IMR-90 (cell line): ENCODE measurements around the gene CASZ1. TPM values are rescaled to one million over a fixed set of nuclear protein-coding genes. Genes with fewer than 3 reads are reported as not detected.

Experiments
- ATAC-seq: fragments of 200-7000 bp; cut with Tn5 transposase; 2 replicates; pipeline ENCODE4 v1.9.1; 2020; ENCODE audit warnings: low read depth, mild to moderate bottlenecking, moderate library complexity
- BruUV-seq: library from RNA; stranded (reverse); fragments of 400-500 nt; replicated peaks from 2 replicates; lab custom pipeline; 2021; lab: Mats Ljungman, UMichigan
- CTCF ChIA-PET: fragments of 300-600 bp; formaldehyde crosslinking; extraction: SDS; loops from one replicate; lab custom pipeline; 2021; ENCODE audit warnings: antibody characterized with exemption; lab: Yijun Ruan, JAX
- POLR2A ChIA-PET: fragments of 300-600 bp; sonication (Branson Sonifier 250); formaldehyde crosslinking; loops from one replicate; lab custom pipeline; 2022; ENCODE audit warnings: antibody characterized with exemption; ENCODE audit not compliant: unreplicated experiment; lab: Charles Lee
- DNase-seq: peaks from one replicate; pipeline ENCODE4 v3.0.0; 2013
- H2AFZ ChIP-seq: replicated peaks from 2 replicates; pipeline ENCODE3; 2013; ENCODE audit warnings: low read length, mild to moderate bottlenecking; ENCODE audit not compliant: poor library complexity
- H2AK5ac ChIP-seq: 2 replicates; pipeline ENCODE4 v1.6.1; 2013; ENCODE audit warnings: low read depth, low read length, inconsistent platforms
- H2AK9ac ChIP-seq: replicated peaks from 2 replicates; pipeline ENCODE3; 2013; ENCODE audit warnings: mild to moderate bottlenecking, low read depth, low read length, moderate library complexity; ENCODE audit not compliant: poor library complexity
- H2BK120ac ChIP-seq: 2 replicates; pipeline ENCODE4 v1.6.1; 2013; ENCODE audit warnings: low read depth, low read length, inconsistent platforms
- H2BK15ac ChIP-seq: 3 replicates; pipeline ENCODE4 v1.6.1; 2013; ENCODE audit warnings: low read depth, low read length, inconsistent platforms
- H2BK20ac ChIP-seq: 2 replicates; pipeline ENCODE4 v1.6.1; 2013; ENCODE audit warnings: low read depth, mild to moderate bottlenecking, inconsistent platforms, low read length, moderate library complexity
- H2BK5ac ChIP-seq: 2 replicates; pipeline ENCODE4 v1.6.1; 2013; ENCODE audit warnings: mild to moderate bottlenecking, low read depth, low read length, inconsistent platforms; ENCODE audit not compliant: poor library complexity, severe bottlenecking
- H3K14ac ChIP-seq: replicated peaks from 2 replicates; pipeline ENCODE4 v1.6.1; 2013; ENCODE audit warnings: low read depth, low read length, inconsistent platforms
- H3K18ac ChIP-seq: 2 replicates; pipeline ENCODE4 v1.6.1; 2013; ENCODE audit warnings: low read depth, low read length, control low read depth
- H3K23ac ChIP-seq: 2 replicates; pipeline ENCODE4 v1.6.1; 2013; ENCODE audit warnings: low read depth, low read length, inconsistent platforms
- H3K27ac ChIP-seq: 2 replicates; pipeline ENCODE4 v1.5.1; 2013; ENCODE audit warnings: mild to moderate bottlenecking, control low read depth, low read length; ENCODE audit not compliant: insufficient read depth
- H3K27me3 ChIP-seq: 2 replicates; pipeline ENCODE4 v1.6.1; 2013; ENCODE audit warnings: low read length; ENCODE audit not compliant: control insufficient read depth, insufficient read depth
- H3K36me3 ChIP-seq: 2 replicates; pipeline ENCODE4 v1.6.1; 2013; ENCODE audit warnings: low read length, mixed read lengths; ENCODE audit not compliant: control insufficient read depth, insufficient read depth
- H3K4ac ChIP-seq: 2 replicates; pipeline ENCODE4 v1.6.1; 2013; ENCODE audit warnings: low read depth, low read length, inconsistent platforms
- H3K4me1 ChIP-seq: 2 replicates; pipeline ENCODE4 v1.6.1; 2013; ENCODE audit warnings: low read length, mixed read lengths; ENCODE audit not compliant: control insufficient read depth, insufficient read depth
- H3K4me2 ChIP-seq: 2 replicates; pipeline ENCODE4 v1.6.1; 2013; ENCODE audit warnings: low read depth, mild to moderate bottlenecking, control low read depth, low read length, moderate library complexity
- H3K4me3 ChIP-seq: 2 replicates; pipeline ENCODE4 v1.5.1; 2013; ENCODE audit warnings: low read depth, mild to moderate bottlenecking, control low read depth, low read length, moderate library complexity; ENCODE audit not compliant: insufficient read depth
- H3K56ac ChIP-seq: 2 replicates; pipeline ENCODE4 v1.6.1; 2013; ENCODE audit warnings: low read length, inconsistent platforms; ENCODE audit not compliant: insufficient read depth; ENCODE audit errors: extremely low read depth
- H3K79me1 ChIP-seq, 2 experiments: 2 replicates each; pipeline ENCODE4 v1.6.1; 2013; ENCODE audit warnings: low read length in 2 of 2, inconsistent platforms in 1 of 2, low read depth in 1 of 2
- H3K9ac ChIP-seq: 2 replicates; pipeline ENCODE4 v1.6.1; 2013; ENCODE audit warnings: low read depth, low read length, control low read depth
- H3K9me1 ChIP-seq: 2 replicates; pipeline ENCODE4 v1.6.1; 2013; ENCODE audit warnings: low read length, inconsistent platforms; ENCODE audit not compliant: insufficient read depth
- H3K9me3 ChIP-seq: 2 replicates; pipeline ENCODE4 v1.6.1; 2013; ENCODE audit warnings: low read length; ENCODE audit not compliant: control insufficient read depth, insufficient read depth
- H4K20me1 ChIP-seq: 2 replicates; pipeline ENCODE4 v1.6.1; 2013; ENCODE audit warnings: low read length, inconsistent platforms; ENCODE audit not compliant: insufficient read depth
- H4K5ac ChIP-seq: 2 replicates; pipeline ENCODE4 v1.6.1; 2013; ENCODE audit warnings: mild to moderate bottlenecking, low read depth, low read length, control low read depth
- H4K8ac ChIP-seq, 2 experiments: 2 replicates each; pipeline ENCODE4 v1.6.1; 2013; ENCODE audit warnings: low read depth in 2 of 2, low read length in 2 of 2, control low read depth in 1 of 2, inconsistent platforms in 1 of 2
- H4K91ac ChIP-seq: 2 replicates; pipeline ENCODE4 v1.6.1; 2013; ENCODE audit warnings: low read depth, low read length, inconsistent platforms; ENCODE audit not compliant: insufficient read depth
- BHLHE40 ChIP-seq: fragments of 150-350 bp; IDR thresholded peaks from 2 replicates; pipeline ENCODE4 v1.6.1; 2016; ENCODE audit warnings: mild to moderate bottlenecking, low read depth, low read length
- CHD1 ChIP-seq: IDR thresholded peaks from 2 replicates; pipeline ENCODE4 v1.6.1; 2012; ENCODE audit warnings: low read depth, low read length, improper control_type of control experiment
- FOS ChIP-seq: fragments of 150-350 bp; IDR thresholded peaks from 2 replicates; pipeline ENCODE4 v1.6.1; 2016; ENCODE audit warnings: low read depth, low read length
- MAZ ChIP-seq: IDR thresholded peaks from 2 replicates; pipeline ENCODE4 v1.6.1; 2012; ENCODE audit warnings: low read depth, mild to moderate bottlenecking, low read length, improper control_type of control experiment, moderate library complexity, borderline replicate concordance
- NFE2L2 ChIP-seq: fragments of 150-350 bp; IDR thresholded peaks from 2 replicates; pipeline ENCODE4 v1.6.1; 2016; ENCODE audit warnings: low read depth, mild to moderate bottlenecking, low read length
- POLR2A ChIP-seq: IDR thresholded peaks from 2 replicates; pipeline ENCODE4 v1.6.1; 2012; ENCODE audit warnings: mild to moderate bottlenecking, low read depth, low read length
- RFX5 ChIP-seq: IDR thresholded peaks from 2 replicates; pipeline ENCODE4 v1.8.0; 2012; ENCODE audit warnings: low read depth, mild to moderate bottlenecking, low read length, moderate library complexity
- WGBS, 2 experiments: methylation state at CpG; one replicate each; pipeline versions ENCODE4 v1.1.5 to v1.1.7; 2013; ENCODE audit warnings: missing lambda C conversion rate in 2 of 2; ENCODE audit not compliant: insufficient read length in 1 of 2; ENCODE audit errors: extremely low coverage in 2 of 2; 5-methylcytosine and 5-hydroxymethylcytosine counted together
- dilution Hi-C: fragments of 300-500 bp; cut with HindIII; formaldehyde crosslinking; loops from one replicate; pipeline ENCODE4 v1.14.3; 2018; ENCODE audit warnings: low sequenced_read_pairs; ENCODE audit not compliant: unreplicated experiment
- in situ Hi-C: fragments of 300-500 bp; cut with MboI; formaldehyde crosslinking; loops from 3 replicates; pipeline ENCODE4 v1.14.3; 2019; ENCODE audit warnings: low sequenced_read_pairs, inconsistent platforms, mixed read lengths
- intact Hi-C: fragments of 100-400 bp; cut with micrococcal nuclease; formaldehyde crosslinking; loops from 2 replicates; pipeline ENCODE4 v1.10.0; 2022
- polyA plus RNA-seq, 3 experiments: library from polyadenylated mRNA; depleted of rRNA; stranded (reverse); fragments of >200 nt; gene quantifications; 2 replicates each; pipeline ENCODE4 v1.2.3, GENCODE V29; 2012; ENCODE audit warnings: low replicate concordance in 1 of 3
- total RNA-seq: library from RNA; depleted of rRNA; stranded (reverse); fragments of >200 nt; gene quantifications from 2 replicates; pipeline ENCODE4 v1.2.3, GENCODE V29; 2012
- TF ChIP-seq, protein P1 (sequence below): conservative IDR thresholded peaks from 2 replicates; pipeline ENCODE4 v1.5.1; 2012; ENCODE audit warnings: mild to moderate bottlenecking, low read depth, low read length, improper control_type of control experiment

Gene CASZ1
- total and polyA plus RNA-seq, 2 of the 4 experiments (the other 2 are of a cell fraction) = 0.18 to 0.24 TPM

DNA sequence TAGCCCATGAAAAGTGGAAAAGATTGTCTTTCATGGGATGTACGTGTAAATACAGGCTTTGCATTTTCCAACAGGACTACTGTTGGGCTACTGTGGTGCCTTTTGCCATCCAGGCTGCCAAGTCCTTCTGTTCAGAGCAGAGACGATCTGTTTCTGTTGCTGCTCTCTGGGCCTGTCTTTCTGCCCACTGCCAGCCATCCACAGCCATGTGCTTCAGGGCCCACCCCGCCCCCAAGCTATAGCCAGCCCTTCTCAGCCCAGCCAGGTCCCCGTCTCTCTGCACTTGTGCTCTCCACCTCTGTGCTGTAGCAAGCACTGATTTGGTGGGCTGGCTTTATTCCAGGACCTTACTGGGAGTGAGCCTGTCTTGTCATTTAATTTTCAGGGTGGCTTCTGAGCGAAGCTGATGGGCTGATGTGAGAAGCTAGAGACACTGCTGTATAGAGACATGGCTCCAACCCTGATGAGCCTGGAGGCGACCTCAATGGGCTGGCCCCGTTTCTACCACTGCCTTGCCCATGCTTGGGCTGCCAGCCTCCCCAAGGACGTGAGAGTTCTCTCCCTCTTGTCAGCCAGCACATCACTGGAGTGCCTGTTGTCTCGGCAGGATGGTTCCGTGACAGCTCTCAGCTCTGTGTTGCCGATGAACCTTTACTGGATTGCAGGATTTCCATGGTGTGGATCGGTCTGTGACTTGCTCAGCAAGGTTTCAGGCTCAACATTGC lies 183.8 kb downstream of the CASZ1 start:
- Histone ChIP-seq H3K4me1 (0 out of 2 replicates have a peak, but pooled peaks cover 1% of the 10 kb centered on the region), H3K18ac (no peak overlapping the region), H2BK120ac (no peak overlapping the region), H3K4me2 (no peak overlapping the region), H3K79me1 (peaks cover 16% of the 10 kb centered on the region in 2 experiments; a peak in 3 of 4 replicates), H2AFZ (no peak overlapping the region), H4K91ac (no peak overlapping the region), H2BK20ac (no peak overlapping the region), H2BK5ac (no peak overlapping the region), H3K9me1 (peaks cover 6% of the 10 kb centered on the region; the same call in 1 of the 2 replicates), H4K20me1 (peaks cover 9% of the 10 kb centered on the region; the same call in 1 of the 2 replicates), H3K4ac (no peak overlapping the region), H4K8ac (no peak overlapping the region), H3K56ac (no peak overlapping the region), H3K36me3 (no peaks in the 10 kb centered on the region), H3K14ac (no peak overlapping the region), H4K5ac (no peak overlapping the region), H2AK9ac (no peak overlapping the region), H3K23ac (no peak overlapping the region), H2AK5ac (no peak overlapping the region), H3K27ac (no peak overlapping the region), H3K27me3 (no peaks in the 10 kb centered on the region), H3K9me3 (no peaks in the 10 kb centered on the region), H3K9ac (no peak overlapping the region), H3K4me3 (no peak overlapping the region), H2BK15ac (no peak overlapping the region)
- TF ChIP-seq, protein P1, sequence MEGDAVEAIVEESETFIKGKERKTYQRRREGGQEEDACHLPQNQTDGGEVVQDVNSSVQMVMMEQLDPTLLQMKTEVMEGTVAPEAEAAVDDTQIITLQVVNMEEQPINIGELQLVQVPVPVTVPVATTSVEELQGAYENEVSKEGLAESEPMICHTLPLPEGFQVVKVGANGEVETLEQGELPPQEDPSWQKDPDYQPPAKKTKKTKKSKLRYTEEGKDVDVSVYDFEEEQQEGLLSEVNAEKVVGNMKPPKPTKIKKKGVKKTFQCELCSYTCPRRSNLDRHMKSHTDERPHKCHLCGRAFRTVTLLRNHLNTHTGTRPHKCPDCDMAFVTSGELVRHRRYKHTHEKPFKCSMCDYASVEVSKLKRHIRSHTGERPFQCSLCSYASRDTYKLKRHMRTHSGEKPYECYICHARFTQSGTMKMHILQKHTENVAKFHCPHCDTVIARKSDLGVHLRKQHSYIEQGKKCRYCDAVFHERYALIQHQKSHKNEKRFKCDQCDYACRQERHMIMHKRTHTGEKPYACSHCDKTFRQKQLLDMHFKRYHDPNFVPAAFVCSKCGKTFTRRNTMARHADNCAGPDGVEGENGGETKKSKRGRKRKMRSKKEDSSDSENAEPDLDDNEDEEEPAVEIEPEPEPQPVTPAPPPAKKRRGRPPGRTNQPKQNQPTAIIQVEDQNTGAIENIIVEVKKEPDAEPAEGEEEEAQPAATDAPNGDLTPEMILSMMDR = no peak
- no peak for TF ChIP-seq POLR2A
- no peak for TF ChIP-seq NFE2L2
- no peak for TF ChIP-seq CHD1
- TF ChIP-seq MAZ = no peak
- TF ChIP-seq BHLHE40 = no peak
- TF ChIP-seq FOS = no peak
- TF ChIP-seq RFX5 = no peak
- WGBS, 2 experiments = 85% methylated on average over 10 of the region's 12 CpGs; no CpG with 5 or more reads in 1 of the 2 experiments
- ATAC-seq (no peak), DNase-seq (no peak)
- ChIA-PET CTCF (no interaction called here), POLR2A (no interaction called here)
- BruUV-seq = no TSS peak
- in situ Hi-C loops = no loop called here
- intact Hi-C loops = no loop called here
- dilution Hi-C loops = no loop called here
